ENCODE measurements around the gene SPDYE17.
"Not testable (repeated sequence)": the region's sequence is repeated elsewhere in the genome, so short reads cannot be mapped to it uniquely, and the experiment has no call there.

SPDYE17 gene

DNA sequence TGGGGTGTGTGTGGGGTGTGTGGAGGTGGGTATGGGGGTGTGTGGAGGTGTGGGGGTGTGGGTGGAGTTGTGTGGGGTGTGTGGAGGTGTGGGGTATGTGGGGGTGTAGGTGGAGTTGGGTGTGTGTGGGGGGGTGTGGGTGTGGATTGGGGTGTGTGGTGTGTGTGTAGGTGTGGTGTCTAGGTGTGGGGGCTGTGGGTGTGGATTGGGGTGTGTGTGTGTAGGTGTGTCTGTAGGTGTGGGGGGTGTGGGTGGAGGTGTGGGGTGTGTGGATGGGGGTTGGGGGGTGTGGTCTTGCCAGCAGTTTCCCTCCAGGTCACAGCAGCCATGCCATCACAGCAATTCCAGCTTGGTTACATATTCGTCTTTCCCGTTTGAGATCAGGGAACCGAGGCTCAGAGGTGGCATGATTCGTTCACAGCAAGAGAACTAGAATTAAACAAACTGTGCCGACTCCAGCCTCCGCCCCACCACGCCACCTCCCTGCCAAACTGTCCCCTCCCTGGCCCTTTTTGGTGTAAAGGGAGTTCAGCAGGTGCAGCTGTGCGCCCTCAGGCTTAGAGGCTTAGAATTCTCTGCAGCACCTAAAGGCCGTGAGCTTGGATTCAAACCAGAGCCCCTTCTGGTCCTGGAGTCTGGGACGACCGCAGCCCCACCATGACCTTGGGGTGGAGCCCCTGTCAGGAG is 33.3 kb downstream of the SPDYE17 start:
- DNase-seq (ENCODE audit: low read depth in 3 of 3) = not testable (repeated sequence)

- DNase-seq (ENCODE audit: low read depth in 3 of 3) = no peak
Observed at GRCh38 chr7:76998285-76998589, 33.9 kb downstream of the SPDYE17 start.

DNA sequence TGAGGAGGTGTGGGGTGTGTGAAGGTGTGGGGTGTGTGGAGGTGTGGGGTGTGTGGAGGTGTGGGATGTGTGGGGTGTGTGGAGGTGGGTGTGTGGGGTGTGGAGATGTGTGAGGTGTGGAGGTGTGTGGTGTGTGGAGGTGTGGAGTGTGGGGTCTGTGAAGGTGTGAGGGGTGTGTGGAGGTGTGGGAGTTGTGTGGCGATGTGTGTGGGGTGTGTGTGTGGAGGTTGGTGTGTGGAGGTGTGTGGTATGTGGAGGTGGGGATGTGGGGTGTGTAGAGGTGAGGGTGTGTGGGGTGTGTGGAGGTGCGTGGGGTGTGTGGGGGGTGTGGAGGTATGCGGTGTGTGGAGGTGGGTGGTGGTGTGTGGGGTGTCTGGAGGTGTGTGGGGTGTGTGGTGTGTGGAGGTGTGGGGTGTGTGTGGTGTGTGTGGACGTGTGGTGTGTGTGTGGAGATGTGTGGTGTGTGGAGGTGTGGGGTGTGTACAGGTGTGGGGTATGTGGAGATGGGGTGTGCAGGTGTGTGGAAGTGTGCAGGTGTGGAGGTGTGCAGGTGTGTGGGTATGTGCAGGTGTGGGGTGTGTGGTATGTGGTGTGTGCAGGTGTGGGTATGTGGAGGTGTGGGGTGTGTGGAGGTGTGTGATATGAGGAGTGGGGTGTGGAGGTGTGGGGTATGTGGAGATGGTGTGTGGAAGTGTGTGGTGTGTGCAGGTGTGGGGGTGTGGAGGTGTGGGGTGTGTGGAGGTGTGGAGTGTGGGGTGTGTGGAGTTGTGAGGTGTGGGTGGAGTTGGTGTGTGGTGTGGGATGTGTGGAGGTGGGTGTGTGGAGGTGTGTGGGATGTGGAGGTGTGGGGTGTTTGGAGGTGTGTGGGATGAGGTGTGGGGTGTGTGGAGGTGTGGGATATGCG is 34.5 kb downstream of the SPDYE17 start:
- no peak for DNase-seq (ENCODE audit: low read depth in 3 of 3)

- not testable (repeated sequence) for DNase-seq (ENCODE audit: low read depth in 3 of 3)
Observed at GRCh38 chr7:76996932-76997331, 35.2 kb downstream of the SPDYE17 start.

GRCh38 chr7:76994286-76994685 is 37.9 kb downstream of the SPDYE17 start:
- not testable (repeated sequence) for DNase-seq (ENCODE audit: low read depth in 3 of 3)

- not testable (repeated sequence) for DNase-seq (ENCODE audit: low read depth in 3 of 3)
Observed at GRCh38 chr7:76993831-76994230, 38.3 kb downstream of the SPDYE17 start.

GRCh38 chr7:76992871-76993270 is 39.3 kb downstream of the SPDYE17 start:
- not testable (repeated sequence) for DNase-seq (ENCODE audit: low read depth in 3 of 3)

DNA sequence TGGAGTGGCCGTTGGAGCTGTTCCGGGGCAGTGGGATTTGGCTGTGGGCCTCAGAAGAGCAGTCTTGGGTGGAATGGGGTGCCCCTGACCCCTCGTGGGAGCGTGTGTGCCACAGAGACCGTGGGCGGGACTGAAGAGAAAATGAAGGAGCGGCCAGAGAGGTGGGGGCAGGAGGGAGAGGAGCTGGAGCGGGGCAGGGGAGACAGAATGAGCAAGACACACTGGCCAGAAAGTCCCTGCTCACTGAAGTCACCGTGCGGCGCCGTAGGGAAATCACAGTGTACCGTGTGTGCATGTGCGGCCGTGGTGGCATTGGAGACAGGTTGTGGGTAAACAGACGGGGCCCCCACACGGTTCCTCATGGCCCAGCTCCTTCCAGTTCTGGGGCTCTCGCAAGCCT is 40.0 kb downstream of the SPDYE17 start:
- not testable (repeated sequence) for DNase-seq (ENCODE audit: low read depth in 3 of 3)

GRCh38 chr7:76990202-76990601 is 42.0 kb downstream of the SPDYE17 start:
- not testable (repeated sequence) for DNase-seq (ENCODE audit: low read depth in 3 of 3)

DNA sequence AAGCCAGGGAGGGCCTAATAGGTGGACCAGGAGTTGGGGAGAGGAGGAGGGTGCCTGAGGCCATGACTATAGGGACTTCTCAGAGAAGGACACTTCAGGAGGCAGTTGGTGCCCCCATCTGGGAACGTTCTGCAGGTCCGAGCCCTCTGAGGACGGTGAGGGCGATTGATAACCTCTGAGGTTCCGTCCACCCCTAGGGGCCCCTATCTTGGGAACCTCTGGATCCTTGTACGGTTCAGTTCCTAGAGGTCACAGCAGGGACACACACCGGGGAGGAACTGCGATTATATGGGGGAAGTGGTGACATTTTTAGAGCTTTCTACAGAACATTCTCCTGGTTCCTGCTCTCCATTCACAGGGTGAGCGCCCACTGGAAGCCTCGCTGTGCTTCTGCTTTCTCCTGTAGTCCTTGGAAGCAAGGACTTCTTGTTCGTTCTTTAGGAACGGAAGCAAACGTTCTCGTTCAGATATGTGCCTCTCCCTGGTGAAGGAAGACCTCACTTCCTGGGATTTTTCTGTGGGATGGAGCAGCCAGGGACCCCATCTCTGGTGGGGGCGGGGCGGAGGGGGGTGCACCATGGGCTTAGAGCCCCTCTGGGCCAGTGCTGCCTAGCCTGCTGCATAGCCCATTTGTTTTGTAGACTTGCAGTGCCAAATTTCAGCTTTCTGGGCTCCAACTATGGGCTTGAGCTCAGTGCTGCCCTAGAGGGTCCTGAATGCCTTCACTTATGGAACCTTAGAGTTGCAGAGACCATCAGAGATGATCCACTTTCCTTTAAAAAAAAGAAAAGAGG is 46.0 kb downstream of the SPDYE17 start:
- DNase-seq (ENCODE audit: low read depth in 3 of 3) = not testable (repeated sequence)

DNA sequence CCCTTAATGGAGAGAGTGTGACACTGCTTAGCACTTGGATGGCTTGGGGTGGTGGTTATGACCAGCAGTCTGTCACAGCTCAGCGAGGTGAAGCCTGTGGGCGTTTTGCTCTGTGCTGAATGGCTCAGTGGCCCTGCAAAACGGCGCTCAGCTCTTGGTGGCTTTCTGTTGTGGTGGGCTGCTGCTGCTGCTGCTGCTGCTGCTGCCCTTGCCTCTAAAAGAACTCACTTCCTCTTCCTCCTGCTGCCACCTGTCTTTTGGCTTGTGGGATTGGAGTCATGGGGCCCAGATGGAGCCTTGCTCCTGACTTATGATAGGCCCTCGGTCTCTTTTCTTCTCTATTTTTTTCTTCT is 47.4 kb downstream of the SPDYE17 start:
- DNase-seq (ENCODE audit: low read depth in 3 of 3) = not testable (repeated sequence)

GRCh38 chr7:76983937-76984783 is 48.0 kb downstream of the SPDYE17 start:
- not testable (repeated sequence) for DNase-seq (ENCODE audit: low read depth in 3 of 3)

GRCh38 chr7:76983333-76983732 is 48.8 kb downstream of the SPDYE17 start:
- not testable (repeated sequence) for DNase-seq (ENCODE audit: low read depth in 3 of 3)

DNA sequence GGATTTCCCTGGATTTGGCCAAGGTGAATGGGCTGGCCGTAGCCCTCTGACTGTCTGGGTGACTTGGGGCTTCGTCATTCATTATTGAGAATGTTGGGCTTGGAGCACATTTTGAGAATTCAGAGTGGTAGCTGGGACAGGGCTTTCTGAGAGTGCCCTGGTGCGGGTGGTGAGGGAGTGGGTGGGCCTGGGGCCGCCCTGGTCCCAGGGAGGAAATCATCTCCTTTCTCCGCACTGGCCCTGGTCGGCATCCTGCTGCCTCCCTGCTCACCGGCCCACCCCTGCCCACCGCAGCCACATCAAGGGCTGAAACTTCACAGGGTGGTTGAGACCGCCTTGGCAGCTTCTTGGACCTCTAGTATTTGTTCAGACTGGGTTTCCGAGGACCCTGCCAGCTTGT is 49.7 kb downstream of the SPDYE17 start:
- not testable (repeated sequence) for DNase-seq (ENCODE audit: low read depth in 3 of 3)

GRCh38 chr7:76981187-76981970 is 50.8 kb downstream of the SPDYE17 start:
- DNase-seq (ENCODE audit: low read depth in 3 of 3) = not testable (repeated sequence)

DNA sequence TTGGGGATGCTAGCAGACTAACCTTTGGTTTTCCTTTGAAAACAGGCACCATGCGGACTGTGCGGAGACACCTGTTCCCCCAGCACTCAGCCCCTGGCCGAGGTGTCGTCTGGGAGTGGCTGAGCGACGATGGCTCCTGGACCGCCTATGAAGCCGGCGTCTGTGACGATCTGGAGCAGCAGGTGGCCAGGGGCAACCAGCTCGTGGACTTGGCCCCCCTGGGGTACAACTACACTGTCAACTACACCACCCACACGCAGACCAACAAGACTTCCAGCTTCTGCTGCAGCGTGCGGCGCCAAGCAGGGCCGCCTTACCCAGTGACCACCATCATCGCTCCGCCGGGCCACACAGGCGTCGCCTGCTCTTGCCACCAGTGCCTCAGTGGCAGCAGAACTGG is 51.6 kb downstream of the SPDYE17 start:
- not testable (repeated sequence) for DNase-seq (ENCODE audit: low read depth in 3 of 3)

- not testable (repeated sequence) for DNase-seq (ENCODE audit: low read depth in 3 of 3)
Observed at GRCh38 chr7:76977761-76978367, 54.3 kb downstream of the SPDYE17 start.

DNA sequence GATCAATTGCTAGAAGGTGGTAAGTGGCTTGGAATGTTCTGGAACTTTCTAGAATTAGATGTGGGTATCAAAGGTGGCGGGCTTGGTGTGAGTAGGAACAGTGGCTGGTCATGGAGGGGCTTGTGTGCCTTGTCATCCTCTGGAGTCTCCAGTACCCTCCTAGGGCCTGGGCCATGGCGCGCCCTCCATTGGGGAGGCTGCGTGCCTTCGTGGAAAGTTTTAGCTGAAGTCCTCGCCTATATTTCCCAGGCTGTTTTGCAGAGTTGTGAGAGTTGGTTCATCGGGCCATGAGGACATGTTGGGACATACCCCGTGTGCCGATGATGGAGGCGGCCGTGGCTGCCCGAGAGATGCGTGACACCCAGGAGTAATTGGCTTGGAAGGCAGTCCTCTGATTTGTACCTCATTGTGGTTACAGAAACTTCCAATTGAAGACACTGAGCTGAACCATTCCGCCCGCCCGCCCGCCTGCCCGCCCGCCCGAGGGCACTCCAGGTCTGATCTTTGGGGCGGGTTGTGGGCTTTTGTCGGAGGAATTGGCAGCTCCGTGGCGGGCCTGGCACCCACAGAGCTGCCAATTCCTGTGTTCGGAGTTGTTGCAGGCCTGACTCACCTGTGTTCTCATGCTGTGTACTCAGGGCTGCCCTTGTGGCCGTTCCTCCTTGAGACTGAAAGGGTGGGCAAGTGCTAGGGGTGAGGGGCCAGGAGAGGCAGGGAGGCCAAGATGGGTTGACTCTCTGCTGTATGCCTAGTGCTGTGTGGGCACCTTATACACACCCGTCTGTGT is 57.2 kb downstream of the SPDYE17 start:
- DNase-seq (ENCODE audit: low read depth in 3 of 3) = not testable (repeated sequence)

DNA sequence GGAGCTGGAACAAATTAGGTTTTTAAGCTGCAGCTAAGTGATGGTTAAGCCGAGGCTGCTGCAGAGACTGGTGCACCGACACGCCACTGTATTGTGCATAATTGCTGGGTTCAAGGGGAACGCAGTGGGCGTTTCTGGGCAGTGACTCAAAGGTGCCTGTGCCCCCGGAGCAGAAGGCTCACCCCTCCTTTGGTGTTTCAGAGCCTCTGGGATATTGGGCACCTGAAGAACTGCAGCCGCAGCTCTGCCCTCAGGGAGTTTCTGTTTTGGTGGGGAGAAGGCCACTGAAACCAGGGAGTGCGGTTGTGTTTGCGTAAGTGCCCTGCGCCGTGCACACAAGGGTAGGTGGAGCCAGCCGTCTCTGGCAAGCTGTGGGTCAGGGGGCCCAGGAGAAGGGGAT is 57.8 kb downstream of the SPDYE17 start:
- DNase-seq (ENCODE audit: low read depth in 3 of 3) = not testable (repeated sequence)
